Prostate gland (tissue), 2 donors: ENCODE measurements around the gene KDM8. TPM values are rescaled to one million over a fixed set of nuclear protein-coding genes. Genes with fewer than 3 reads are reported as not detected.
"Not testable (repeated sequence)": the region's sequence is repeated elsewhere in the genome, so short reads cannot be mapped to it uniquely, and the experiment has no call there.

Source experiments
- DNase-seq: peaks from one replicate; pipeline ENCODE4 v3.0.0-alpha.2; 2019; ENCODE audit warnings: low spot score
- H3K27ac ChIP-seq, 2 donors: fragments of 200-600 bp; sonication (generic); 2 replicates each; pipeline ENCODE4 v1.5.1; 2017 to 2019
- H3K27me3 ChIP-seq: fragments of 200-600 bp; sonication (generic); replicated peaks from 2 replicates; pipeline ENCODE4 v1.5.1; 2019; ENCODE audit not compliant: insufficient read depth
- H3K36me3 ChIP-seq, 2 donors: fragments of 200-600 bp; sonication (generic); 1 replicate in 1 of 2; 2 replicates in 1 of 2; pipeline versions ENCODE4 v1.5.1 to v1.8.1; 2017 to 2019
- H3K4me1 ChIP-seq: fragments of 200-600 bp; sonication (generic); replicated peaks from 2 replicates; pipeline ENCODE4 v1.5.1; 2019
- H3K4me3 ChIP-seq, 2 donors: fragments of 200-600 bp; sonication (generic); 2 replicates each; pipeline ENCODE4 v1.5.1; 2017 to 2019
- H3K9me3 ChIP-seq: fragments of 200-600 bp; sonication (generic); 2 replicates; pipeline ENCODE4 v1.5.1; 2017
- POLR2A ChIP-seq: fragments of 450-650 bp; IDR thresholded peaks from one replicate; pipeline ENCODE4 v1.6.1; 2016; ENCODE audit warnings: antibody characterized with exemption, mild to moderate bottlenecking
- POLR2AphosphoS5 ChIP-seq: sonication (generic); formaldehyde crosslinking; IDR thresholded peaks from one replicate; pipeline ENCODE4 v1.6.1; 2017; ENCODE audit warnings: antibody characterized with exemption
- WGBS: methylation state at CpG from one replicate; pipeline ENCODE4 v1.1.5; 2018; 5-methylcytosine and 5-hydroxymethylcytosine counted together
- intact Hi-C: fragments of 100-400 bp; cut with DNase I; formaldehyde crosslinking; loops from one replicate; pipeline ENCODE4 v1.14.2; 2022
- total RNA-seq, 2 donors: library from RNA; depleted of rRNA; stranded (reverse); fragments of >200 nt; gene quantifications; one replicate each; pipeline ENCODE4 v1.1.0, GENCODE V29; 2016
- TF ChIP-seq, protein P1 (sequence below), 4 experiments: fragments of 200-600 bp in 2 of 4; fragments of 450-650 bp in 2 of 4; sonication (generic) in 2 of 4; IDR thresholded peaks; 1 replicate in 3 of 4; 2 replicates in 1 of 4; pipeline ENCODE4 v1.5.1; 2016 to 2019; ENCODE audit warnings: antibody characterized with exemption in 4 of 4, mild to moderate bottlenecking in 2 of 4, moderate library complexity in 2 of 4

Gene KDM8
- total RNA-seq, 2 donors from 2014 or later: 5.6 to 15.3 TPM

DNA sequence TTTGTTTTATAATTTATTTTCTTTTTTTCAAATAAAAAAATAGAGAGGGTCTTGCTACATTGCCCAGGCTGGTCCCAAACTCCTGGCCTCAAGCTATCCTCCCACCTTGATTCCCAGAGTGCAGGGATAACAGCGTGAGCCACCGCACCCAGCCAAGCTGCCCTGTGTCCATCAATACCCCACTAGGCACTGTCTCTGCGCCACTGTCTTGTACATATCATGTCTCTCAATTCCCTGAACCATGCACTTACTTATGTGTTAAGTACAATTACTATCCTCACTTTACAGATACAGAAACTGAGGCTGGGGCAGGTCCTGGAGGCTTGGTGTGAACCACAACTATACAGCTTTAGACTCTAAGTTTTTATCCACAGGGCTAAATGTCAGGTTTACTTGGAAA is 53.5 kb downstream of the KDM8 start:
- no peak for DNase-seq
- Histone ChIP-seq H3K27me3 (no peaks in the 10 kb centered on the region), H3K9me3 (no peaks in the 10 kb centered on the region), H3K36me3 (peaks cover 0 to 5% of the 10 kb centered on the region in 2 donors), H3K27ac (peak overlapping the region in 1 of 2 donors; percentile 80), H3K4me1 (peaks cover 13% of the 10 kb centered on the region), H3K4me3 (no peak overlapping the region)
- WGBS: 96% methylated on average over 3 of the region's 3 CpGs
- no peak for TF ChIP-seq POLR2A
- TF ChIP-seq, protein P1, sequence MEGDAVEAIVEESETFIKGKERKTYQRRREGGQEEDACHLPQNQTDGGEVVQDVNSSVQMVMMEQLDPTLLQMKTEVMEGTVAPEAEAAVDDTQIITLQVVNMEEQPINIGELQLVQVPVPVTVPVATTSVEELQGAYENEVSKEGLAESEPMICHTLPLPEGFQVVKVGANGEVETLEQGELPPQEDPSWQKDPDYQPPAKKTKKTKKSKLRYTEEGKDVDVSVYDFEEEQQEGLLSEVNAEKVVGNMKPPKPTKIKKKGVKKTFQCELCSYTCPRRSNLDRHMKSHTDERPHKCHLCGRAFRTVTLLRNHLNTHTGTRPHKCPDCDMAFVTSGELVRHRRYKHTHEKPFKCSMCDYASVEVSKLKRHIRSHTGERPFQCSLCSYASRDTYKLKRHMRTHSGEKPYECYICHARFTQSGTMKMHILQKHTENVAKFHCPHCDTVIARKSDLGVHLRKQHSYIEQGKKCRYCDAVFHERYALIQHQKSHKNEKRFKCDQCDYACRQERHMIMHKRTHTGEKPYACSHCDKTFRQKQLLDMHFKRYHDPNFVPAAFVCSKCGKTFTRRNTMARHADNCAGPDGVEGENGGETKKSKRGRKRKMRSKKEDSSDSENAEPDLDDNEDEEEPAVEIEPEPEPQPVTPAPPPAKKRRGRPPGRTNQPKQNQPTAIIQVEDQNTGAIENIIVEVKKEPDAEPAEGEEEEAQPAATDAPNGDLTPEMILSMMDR (IDR thresholded peaks at IDR 0.05): no peak
- no peak for TF ChIP-seq POLR2AphosphoS5
- intact Hi-C loops: no loop called here

DNA sequence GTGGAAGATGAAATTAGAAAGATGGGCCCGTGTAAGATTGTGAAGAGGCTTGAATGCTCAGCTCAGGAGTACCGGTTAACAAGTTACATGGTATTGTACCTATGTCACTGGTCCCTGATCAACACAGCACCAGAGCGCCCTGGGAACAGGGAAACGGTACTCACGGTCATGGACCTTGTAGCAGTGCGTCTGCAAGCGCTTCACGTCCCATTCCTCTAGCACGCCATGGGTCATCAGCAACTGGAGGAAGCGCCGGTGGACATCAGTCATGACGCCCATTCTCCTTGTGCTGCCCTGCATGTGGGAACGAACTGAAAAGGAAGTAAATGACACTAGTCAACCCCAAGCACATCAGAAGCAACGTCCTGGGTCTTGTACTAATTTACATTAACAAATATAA is 53.9 kb downstream of the KDM8 start:
- DNase-seq: no peak
- Histone ChIP-seq H3K27ac (peak overlapping the region; percentile 65 to 80), H3K4me3 (no peak overlapping the region), H3K27me3 (no peaks in the 10 kb centered on the region), H3K36me3 (peaks cover 0 to 5% of the 10 kb centered on the region in 2 donors), H3K4me1 (peaks cover 13% of the 10 kb centered on the region), H3K9me3 (no peaks in the 10 kb centered on the region)
- intact Hi-C loops: no loop called here
- WGBS: 92% methylated on average over 14 of the region's 14 CpGs
- TF ChIP-seq, protein P1 (IDR thresholded peaks at IDR 0.05): no peak
- TF ChIP-seq POLR2A (no peak), POLR2AphosphoS5 (no peak)

DNA sequence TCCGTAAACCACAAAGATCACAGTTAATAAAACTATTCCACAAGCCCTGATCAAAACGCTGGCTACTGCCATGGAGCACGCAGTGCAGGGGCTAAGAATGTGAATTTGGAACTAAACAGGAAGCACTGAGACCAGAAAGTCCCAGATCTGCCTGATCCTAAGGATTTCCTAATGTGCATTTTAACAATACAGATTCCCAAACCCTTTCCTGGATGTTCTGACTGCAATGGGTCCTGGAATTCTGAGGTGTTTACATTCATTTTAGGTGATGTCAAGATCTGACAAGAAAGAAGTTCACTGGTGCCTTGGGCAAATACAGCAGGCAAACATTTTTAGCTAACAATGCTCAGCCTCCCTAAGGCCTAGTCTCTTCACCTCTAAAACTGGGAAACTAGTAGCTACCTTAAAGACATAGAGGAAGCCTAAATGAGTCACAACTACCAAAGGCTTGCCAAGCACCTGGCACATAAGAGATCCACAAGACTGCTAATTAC is 55.0 kb downstream of the KDM8 start:
- Histone ChIP-seq H3K4me3 (no peak overlapping the region), H3K9me3 (no peaks in the 10 kb centered on the region), H3K36me3 (peaks cover 0 to 5% of the 10 kb centered on the region in 2 donors), H3K27ac (peak overlapping the region; percentile 65 to 80), H3K4me1 (peaks cover 13% of the 10 kb centered on the region), H3K27me3 (no peaks in the 10 kb centered on the region)
- no peak for DNase-seq
- intact Hi-C loops: no loop called here
- peak; percentile 72 for TF ChIP-seq POLR2AphosphoS5
- TF ChIP-seq POLR2A: no peak
- TF ChIP-seq, protein P1 (IDR thresholded peaks at IDR 0.05): no peak
- 28% methylated on average over 3 of the region's 3 CpGs for WGBS

DNA sequence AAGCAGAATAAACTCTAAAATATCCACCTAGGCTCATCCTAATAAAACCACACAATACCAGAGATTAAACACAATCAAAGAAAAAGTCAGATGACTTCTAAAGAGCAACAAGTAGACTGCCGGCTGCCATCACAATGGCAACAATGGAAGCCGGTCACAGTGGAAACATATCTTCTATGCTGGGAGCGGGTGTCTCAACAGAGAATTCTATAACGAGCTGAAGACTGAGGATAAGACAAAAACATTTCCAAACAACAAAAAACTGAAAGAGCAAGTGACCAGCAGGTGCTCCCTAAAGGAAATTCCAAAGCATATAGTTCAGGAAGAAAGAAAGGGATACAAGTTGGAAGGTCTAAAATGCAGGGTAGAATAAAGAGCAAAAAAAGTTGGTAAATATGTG is 56.4 kb downstream of the KDM8 start:
- TF ChIP-seq POLR2AphosphoS5: no peak
- TF ChIP-seq, protein P1 (IDR thresholded peaks at IDR 0.05): no peak
- no peak for TF ChIP-seq POLR2A
- H3K4me1 ChIP-seq: peaks cover 13% of the 10 kb centered on the region
- intact Hi-C loops: loop anchor here (5.0 kb wide), 1 partner anchor 58 kb away; no protein-coding TSS in a partner anchor
- H3K4me3 ChIP-seq: no peak overlapping the region
- peaks cover 0 to 5% of the 10 kb centered on the region in 2 donors for H3K36me3 ChIP-seq
- no peaks in the 10 kb centered on the region for H3K9me3 ChIP-seq
- DNase-seq: no peak
- 96% methylated on average over 4 of the region's 4 CpGs for WGBS
- peak overlapping the region in 1 of 2 donors; percentile 80 for H3K27ac ChIP-seq
- no peaks in the 10 kb centered on the region for H3K27me3 ChIP-seq

DNA sequence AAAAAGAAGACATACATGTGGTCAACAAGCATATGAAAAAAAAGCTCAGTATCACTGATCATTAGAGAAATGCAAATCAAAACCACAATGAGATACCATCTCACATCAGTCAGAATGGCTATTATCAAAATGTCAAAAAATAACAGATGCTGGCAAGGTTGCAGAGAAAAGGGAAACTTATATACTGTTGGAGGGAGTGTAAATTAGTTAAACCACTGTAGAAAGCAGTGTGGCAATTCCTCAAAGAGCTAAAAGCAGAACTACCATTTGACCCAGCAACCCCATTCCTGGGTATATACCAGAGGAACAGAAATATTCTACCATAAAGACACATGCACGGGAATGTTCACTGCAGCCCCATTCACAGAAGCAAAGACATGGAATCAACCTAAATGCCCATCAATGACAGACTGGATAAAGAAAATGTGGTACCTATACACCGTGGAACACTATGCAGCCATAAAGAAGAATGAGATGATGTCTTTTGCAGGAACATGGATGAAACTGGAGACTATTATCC is 59.6 kb downstream of the KDM8 start:
- H3K36me3 ChIP-seq, DNase-seq, H3K27me3 ChIP-seq, H3K4me3 ChIP-seq, H3K9me3 ChIP-seq: not testable (repeated sequence)
- H3K27ac ChIP-seq: peak overlapping the region in 1 of 2 donors; percentile 66
- 74% methylated on average over 2 of the region's 2 CpGs for WGBS
- H3K4me1 ChIP-seq: peaks cover 13% of the 10 kb centered on the region
- intact Hi-C loops: loop anchor here (5.0 kb wide), 1 partner anchor 54 kb away; no protein-coding TSS in a partner anchor
